Amygdala (tissue), 56 donors: ENCODE measurements around the gene AGL.
"Not testable (repeated sequence)": the region's sequence is repeated elsewhere in the genome, so short reads cannot be mapped to it uniquely, and the experiment has no call there.

Experiments
- DNase-seq, 56 donors: peaks; one replicate each; lab custom pipeline; 2025; lab: John Stamatoyannopoulos, UW

AGL gene

GRCh38 chr1:99850459-99851291 is 514 bp downstream of the AGL start:
- peak in 2 of 56 donors; percentile 61 to 78 for DNase-seq

- DNase-seq: peak in 1 of 56 donors; percentile 8
Measured at GRCh38 chr1:99851850-99852454, 1.8 kb downstream of the AGL start.

GRCh38 chr1:99852648-99853047 is 2.5 kb downstream of the AGL start:
- DNase-seq: no peak

GRCh38 chr1:99855914-99856450 is 5.8 kb downstream of the AGL start:
- DNase-seq: no peak

GRCh38 chr1:99857041-99857440 is 6.9 kb downstream of the AGL start:
- DNase-seq: not testable (repeated sequence)

GRCh38 chr1:99858286-99858685 is 8.1 kb downstream of the AGL start:
- DNase-seq: no peak

- no peak for DNase-seq
Measured at GRCh38 chr1:99858881-99859280, 8.7 kb downstream of the AGL start.

- no peak for DNase-seq
Measured at GRCh38 chr1:99860703-99861102, 10.5 kb downstream of the AGL start.

GRCh38 chr1:99867682-99868081 is 17.5 kb downstream of the AGL start:
- DNase-seq: no peak

- no peak for DNase-seq
Measured at GRCh38 chr1:99869304-99869703, 19.1 kb downstream of the AGL start.

- DNase-seq: no peak
Measured at GRCh38 chr1:99869723-99870122, 19.6 kb downstream of the AGL start.

GRCh38 chr1:99872063-99872462 is 21.9 kb downstream of the AGL start:
- no peak for DNase-seq

GRCh38 chr1:99877568-99877967 is 27.4 kb downstream of the AGL start:
- DNase-seq: no peak

GRCh38 chr1:99886179-99886578 is 36.0 kb downstream of the AGL start:
- DNase-seq: no peak

GRCh38 chr1:99886841-99887240 is 36.7 kb downstream of the AGL start:
- no peak for DNase-seq

GRCh38 chr1:99887890-99888289 is 37.7 kb downstream of the AGL start:
- DNase-seq: no peak

GRCh38 chr1:99891997-99892396 is 41.8 kb downstream of the AGL start:
- no peak for DNase-seq

GRCh38 chr1:99903278-99903677 is 53.1 kb downstream of the AGL start:
- not testable (repeated sequence) for DNase-seq

GRCh38 chr1:99906535-99906934 is 56.4 kb downstream of the AGL start:
- no peak for DNase-seq

- no peak for DNase-seq
Measured at GRCh38 chr1:99917214-99917613, 67.1 kb downstream of the AGL start.

GRCh38 chr1:99919220-99919619 is 69.1 kb downstream of the AGL start:
- DNase-seq: no peak

- DNase-seq: no peak
Measured at GRCh38 chr1:99934801-99935200, 84.6 kb downstream of the AGL start.
